K562 (cell line): ENCODE measurements around the gene EGR4. TPM values are rescaled to one million over a fixed set of nuclear protein-coding genes. Genes with fewer than 3 reads are reported as not detected.

ENCODE experiments used
- ATAC-seq: fragments of 200-7000 bp; cut with Tn5 transposase; 3 replicates; pipeline ENCODE4 v1.9.1; 2020; ENCODE audit warnings: moderate library complexity
- BruUV-seq: library from RNA; stranded (reverse); fragments of 400-500 nt; replicated peaks from 2 replicates; lab custom pipeline; 2021; lab: Mats Ljungman, UMichigan
- CTCF ChIA-PET: fragments of 300-600 bp; formaldehyde crosslinking; extraction: SDS; loops from one replicate; lab custom pipeline; 2021; ENCODE audit warnings: low intra/inter-chr PET ratio; lab: Yijun Ruan, JAX
- POLR2A ChIA-PET: fragments of 300-600, 350-650 bp; sonication (Branson Sonifier 250); formaldehyde crosslinking; extraction: SDS; loops from one replicate; lab custom pipeline; 2021; ENCODE audit warnings: antibody characterized with exemption, inconsistent platforms; lab: Yijun Ruan, JAX
- DNase-seq, 4 experiments: peaks; one replicate each; pipeline versions ENCODE4 v3.0.0 to v3.0.0-alpha.2; 2011 to 2018; ENCODE audit warnings: low spot score in 3 of 4, mixed read lengths in 3 of 4; ENCODE audit errors: extremely low read depth in 1 of 4
- FAIRE-seq: peaks from 2 replicates; lab custom pipeline; 2011; peaks lifted over from hg19 to GRCh38; lab: Jason Lieb, UNC
- H2AFZ ChIP-seq: 2 replicates; pipeline ENCODE4 v1.6.0; 2011; ENCODE audit warnings: low read depth, low read length, control low read depth, inconsistent platforms
- H3K27ac ChIP-seq: fragments of 200-600 bp; 3 replicates; pipeline ENCODE4 v1.8.0; 2011; ENCODE audit warnings: low read depth, mild to moderate bottlenecking, control low read depth, inconsistent platforms, low read length, moderate library complexity, mixed read lengths; ENCODE audit errors: extremely low read depth
- H3K27me3 ChIP-seq, 2 experiments: fragments of 300-600 bp in 1 of 2; 2 replicates in 1 of 2; 3 replicates in 1 of 2; pipeline versions ENCODE4 v1.6.0 to v1.8.0; 2011; ENCODE audit warnings: inconsistent platforms in 2 of 2, low read length in 2 of 2, mild to moderate bottlenecking in 1 of 2, mixed read lengths in 1 of 2, moderate library complexity in 1 of 2; ENCODE audit not compliant: control insufficient read depth in 2 of 2, insufficient read depth in 2 of 2
- H3K36me3 ChIP-seq: fragments of 300-600 bp; 3 replicates; pipeline ENCODE4 v1.8.0; 2011; ENCODE audit warnings: mild to moderate bottlenecking, low read length, inconsistent platforms; ENCODE audit not compliant: control insufficient read depth, insufficient read depth
- H3K4me1 ChIP-seq, 2 experiments: fragments of 200-600 bp in 1 of 2; replicated peaks in 1 of 2; 2 replicates in 1 of 2; 3 replicates in 1 of 2; pipeline versions ENCODE4 v1.5.1 to v1.8.0; 2011; ENCODE audit warnings: inconsistent platforms in 2 of 2, low read length in 2 of 2, mild to moderate bottlenecking in 1 of 2, mixed read lengths in 1 of 2, moderate library complexity in 1 of 2; ENCODE audit not compliant: control insufficient read depth in 2 of 2, insufficient read depth in 2 of 2
- H3K4me2 ChIP-seq: 2 replicates; pipeline ENCODE4 v1.6.1; 2011; ENCODE audit warnings: low read length, control low read depth, inconsistent platforms, mixed read lengths; ENCODE audit not compliant: insufficient read depth
- H3K4me3 ChIP-seq: fragments of 200-600 bp; sonication (generic), shearing (Covaris generic); 2 replicates; pipeline ENCODE4 v1.5.1; 2016; ENCODE audit warnings: control low read depth, inconsistent platforms
- H3K79me2 ChIP-seq: fragments of 200-600 bp; 3 replicates; pipeline ENCODE4 v1.8.0; 2011; ENCODE audit warnings: low read length, inconsistent platforms; ENCODE audit not compliant: control insufficient read depth, insufficient read depth
- H3K9ac ChIP-seq, 2 experiments: 2 replicates each; pipeline versions ENCODE4 v1.6.0 to v1.6.1; 2011; ENCODE audit warnings: low read depth in 2 of 2, low read length in 2 of 2, control low read depth in 1 of 2, inconsistent platforms in 1 of 2, mild to moderate bottlenecking in 1 of 2, mixed read lengths in 1 of 2; ENCODE audit not compliant: insufficient read depth in 1 of 2
- H3K9me1 ChIP-seq: one replicate; pipeline ENCODE4 v1.6.0; 2011; ENCODE audit warnings: inconsistent platforms, mild to moderate bottlenecking, low read length, moderate library complexity; ENCODE audit not compliant: control insufficient read depth, insufficient read depth
- H3K9me3 ChIP-seq: replicated peaks from 2 replicates; pipeline ENCODE4 v1.5.1; 2011; ENCODE audit warnings: low read depth, low read length, inconsistent platforms; ENCODE audit not compliant: control insufficient read depth, insufficient read depth
- H4K20me1 ChIP-seq: replicated peaks from 2 replicates; pipeline ENCODE4 v1.6.1; 2011; ENCODE audit warnings: low read length, inconsistent platforms, mixed read lengths; ENCODE audit not compliant: control insufficient read depth, insufficient read depth
- ETV5 ChIP-seq: sonication (generic); formaldehyde crosslinking; IDR thresholded peaks from 2 replicates; pipeline ENCODE4 v1.4.0; 2020; ENCODE audit warnings: low read depth, mild to moderate bottlenecking, missing genetic modification reagents
- EZH2 ChIP-seq: IDR thresholded peaks from 2 replicates; pipeline ENCODE4 v1.6.1; 2012; ENCODE audit warnings: low read depth, mild to moderate bottlenecking, inconsistent platforms, low read length, borderline replicate concordance
- HBP1 ChIP-seq: fragments of 450-650 bp; formaldehyde crosslinking; IDR thresholded peaks from 2 replicates; pipeline ENCODE4 v1.4.0; 2022; ENCODE audit warnings: missing genetic modification characterization
- HEY1 ChIP-seq: fragments of 250-450 bp; sonication (Bioruptor Pico); IDR thresholded peaks from 2 replicates; pipeline ENCODE4 v1.5.0; 2020; ENCODE audit warnings: mild to moderate bottlenecking, moderate library complexity, borderline replicate concordance
- KLF10 ChIP-seq: fragments of 250-450 bp; sonication (Bioruptor Pico); IDR thresholded peaks from 2 replicates; pipeline ENCODE4 v1.6.1; 2021; ENCODE audit warnings: matching md5 sums
- LEF1 ChIP-seq: fragments of 450-650 bp; IDR thresholded peaks from 2 replicates; pipeline ENCODE4 v1.6.1; 2016; ENCODE audit warnings: mild to moderate bottlenecking
- PML ChIP-seq: IDR thresholded peaks from 2 replicates; pipeline ENCODE4 v1.6.1; 2012; ENCODE audit warnings: low read length, inconsistent platforms
- SAP30 ChIP-seq: fragments of 200-600 bp; sonication (generic); IDR thresholded peaks from 2 replicates; pipeline ENCODE4 v1.6.1; 2012; ENCODE audit warnings: borderline replicate concordance, low read depth, mild to moderate bottlenecking, moderate library complexity, low read length, control low read depth, inconsistent platforms; ENCODE audit not compliant: insufficient read depth, poor library complexity, severe bottlenecking
- SRSF3 ChIP-seq: fragments of 200-400 bp; formaldehyde crosslinking; IDR thresholded peaks from 2 replicates; pipeline ENCODE4 v1.6.1; 2016; ENCODE audit warnings: mild to moderate bottlenecking, low read length, moderate library complexity; ENCODE audit not compliant: insufficient read depth
- THRAP3 ChIP-seq: fragments of 450-650 bp; IDR thresholded peaks from 2 replicates; pipeline ENCODE4 v1.6.1; 2016; ENCODE audit warnings: mild to moderate bottlenecking, inconsistent platforms, borderline replicate concordance
- ZNF274 ChIP-seq: IDR thresholded peaks from 2 replicates; pipeline ENCODE4 v1.6.1; 2011; ENCODE audit warnings: low read depth, mild to moderate bottlenecking, low read length, moderate library complexity, borderline replicate concordance
- ZNF740 ChIP-seq, 3 experiments: fragments of 200-800 bp in 1 of 3; sonication (Bioruptor generic) in 1 of 3; sonication (generic) in 1 of 3; formaldehyde crosslinking in 1 of 3; IDR thresholded peaks; 2 replicates each; pipeline versions ENCODE4 v1.6.1 to v1.8.0; 2016 to 2022; ENCODE audit warnings: mild to moderate bottlenecking in 2 of 3, missing compliant biosample characterization in 2 of 3, missing genetic modification characterization in 2 of 3, missing genetic modification reagents in 1 of 3
- WGBS: fragments of 100-300 bp; shearing (Covaris generic); methylation state at CpG from one replicate; pipeline ENCODE4 v1.1.6; 2016; ENCODE audit warnings: low coverage, mixed read lengths; ENCODE audit not compliant: insufficient coverage; ENCODE audit errors: missing lambda C conversion rate; 5-methylcytosine and 5-hydroxymethylcytosine counted together
- in situ Hi-C: fragments of 300-500 bp; cut with MboI; formaldehyde crosslinking; loops from 4 replicates; pipeline ENCODE4 v1.15.0; 2018; ENCODE audit warnings: inconsistent platforms, mixed read lengths
- intact Hi-C: fragments of 100-400 bp; cut with micrococcal nuclease; formaldehyde crosslinking; loops from 2 replicates; pipeline ENCODE4 v1.14.2; 2022
- polyA plus RNA-seq, 8 experiments: library from polyadenylated mRNA; depleted of rRNA in 4 of 8; stranded (reverse) in 5 of 8; unstranded in 3 of 8; fragments of >200 nt; fragmentation: Nextera tagmentation in 2 of 8; fragmentation: Illumina TruSeq in 1 of 8; extraction: Ambion mirVana in 2 of 8; extraction: Trizol in 1 of 8; gene quantifications; 2 replicates each; pipeline versions ENCODE4 v1.2.1 to v1.2.3, GENCODE V29; 2011 to 2014; ENCODE audit warnings: inconsistent platforms in 1 of 8, missing spikeins in 1 of 8
- total RNA-seq, 7 experiments: library from RNA; depleted of rRNA in 6 of 7; stranded (reverse); fragments of >200 nt in 6 of 7; fragmentation: Illumina TruSeq in 2 of 7; extraction: Trizol in 2 of 7; gene quantifications; 2 replicates each; pipeline versions ENCODE4 v1.2.1 to v1.2.3, GENCODE V29; 2011 to 2021; ENCODE audit warnings: low replicate concordance in 1 of 7

The EGR4 gene
- total and polyA plus RNA-seq, 9 of the 15 experiments (the other 6 are each of a cell fraction or from before 2014, with no cell fraction given): not detected

GRCh38 chr2:73323551-73323950, 30.2 kb upstream of the EGR4 start:
- H3K9me3 ChIP-seq: no peaks in the 10 kb centered on the region
- H3K4me1 ChIP-seq: no peaks in the 10 kb centered on the region
- peaks cover 38 to 46% of the 10 kb centered on the region in 2 experiments for H3K27me3 ChIP-seq
- no peak overlapping the region for H3K9ac ChIP-seq
- 0% methylated on average over 5 of the region's 5 CpGs for WGBS
- no TSS peak for BruUV-seq
- intact Hi-C loops (no loop called here), in situ Hi-C loops (no loop called here)
- CTCF ChIA-PET: no interaction called here
- no peaks in the 10 kb centered on the region for H4K20me1 ChIP-seq
- POLR2A ChIA-PET: interaction anchor here (0.6 kb wide), 1 partner anchor 436 kb away, joined by 4 read pairs; no protein-coding TSS in a partner anchor
- ATAC-seq (no peak; the same call in 2 of the 3 replicates), DNase-seq (no peak), FAIRE-seq (no peak)
- H2AFZ ChIP-seq: no peak overlapping the region
- no peak for TF ChIP-seq LEF1
- TF ChIP-seq ETV5 (CRISPR knock-in tag): no peak
- no peak for TF ChIP-seq ZNF274
- no peak for TF ChIP-seq SAP30
- no peak for TF ChIP-seq ZNF740 (CRISPR knock-in tag; IDR thresholded peaks at IDR 0.05)
- TF ChIP-seq ZNF740 (tag; IDR thresholded peaks at IDR 0.05): no peak
- no peak for TF ChIP-seq THRAP3
- TF ChIP-seq SRSF3: no peak
- no peak for TF ChIP-seq KLF10
- no peak for TF ChIP-seq PML
- TF ChIP-seq HEY1 (CRISPR knock-in tag): no peak
- no peak for TF ChIP-seq HBP1
- no peak for TF ChIP-seq EZH2
- H3K9me1 ChIP-seq: no peaks in the 10 kb centered on the region
- no peak overlapping the region for H3K4me3 ChIP-seq
- no peaks in the 10 kb centered on the region for H3K79me2 ChIP-seq
- H3K27ac ChIP-seq: no peak overlapping the region
- H3K36me3 ChIP-seq: no peaks in the 10 kb centered on the region
- H3K4me2 ChIP-seq: no peak overlapping the region
